Keratinocyte (primary cell): ENCODE data around the gene FCGR2B.

Experiments
- EZH2 ChIP-seq: IDR thresholded peaks from one replicate; pipeline ENCODE4 v1.6.1; 2012; ENCODE audit warnings: inconsistent platforms, mild to moderate bottlenecking, low read length, moderate library complexity
- TF ChIP-seq, protein P1 (sequence below), 3 experiments: IDR thresholded peaks in 1 of 3; conservative IDR thresholded peaks in 1 of 3; optimal IDR thresholded peaks in 1 of 3; 2 replicates in 2 of 3; 3 replicates in 1 of 3; pipeline versions ENCODE3 to v1.5.1; 2011; ENCODE audit warnings: low read length in 3 of 3, mild to moderate bottlenecking in 3 of 3, moderate library complexity in 2 of 3, control low read depth in 1 of 3, inconsistent platforms in 1 of 3; ENCODE audit not compliant: insufficient read depth in 2 of 3; ENCODE audit errors: extremely low read depth in 1 of 3

DNA sequence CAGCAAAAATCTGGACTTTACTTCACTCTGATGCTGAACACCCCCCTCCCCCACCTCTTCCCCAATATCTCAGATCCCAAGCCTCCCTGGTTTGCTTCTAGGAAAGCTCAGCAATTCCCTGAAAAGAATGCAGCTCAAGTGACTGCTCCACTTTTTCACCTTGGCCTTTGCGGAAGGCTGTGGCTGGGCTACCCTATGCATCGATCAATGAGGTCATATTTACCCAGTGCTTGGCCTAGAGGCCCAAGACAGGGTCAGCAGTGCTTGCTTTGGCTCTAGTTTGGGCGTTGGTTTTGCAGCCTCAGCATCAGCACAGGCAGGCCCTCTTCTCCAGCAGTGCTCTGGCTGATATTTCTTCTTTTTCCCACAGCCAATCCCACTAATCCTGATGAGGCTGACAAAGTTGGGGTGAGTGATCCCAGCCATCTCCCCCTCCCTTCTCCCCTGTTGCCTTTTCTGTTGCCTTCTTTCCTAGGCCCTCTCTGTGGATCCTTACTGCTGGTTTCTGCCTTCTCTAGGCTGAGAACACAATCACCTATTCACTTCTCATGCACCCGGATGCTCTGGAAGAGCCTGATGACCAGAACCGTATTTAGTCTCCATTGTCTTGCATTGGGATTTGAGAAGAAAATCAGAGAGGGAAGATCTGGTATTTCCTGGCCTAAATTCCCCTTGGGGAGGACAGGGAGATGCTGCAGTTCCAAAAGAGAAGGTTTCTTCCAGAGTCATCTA, 14.2 kb downstream of the FCGR2B start:
- TF ChIP-seq, protein P1, sequence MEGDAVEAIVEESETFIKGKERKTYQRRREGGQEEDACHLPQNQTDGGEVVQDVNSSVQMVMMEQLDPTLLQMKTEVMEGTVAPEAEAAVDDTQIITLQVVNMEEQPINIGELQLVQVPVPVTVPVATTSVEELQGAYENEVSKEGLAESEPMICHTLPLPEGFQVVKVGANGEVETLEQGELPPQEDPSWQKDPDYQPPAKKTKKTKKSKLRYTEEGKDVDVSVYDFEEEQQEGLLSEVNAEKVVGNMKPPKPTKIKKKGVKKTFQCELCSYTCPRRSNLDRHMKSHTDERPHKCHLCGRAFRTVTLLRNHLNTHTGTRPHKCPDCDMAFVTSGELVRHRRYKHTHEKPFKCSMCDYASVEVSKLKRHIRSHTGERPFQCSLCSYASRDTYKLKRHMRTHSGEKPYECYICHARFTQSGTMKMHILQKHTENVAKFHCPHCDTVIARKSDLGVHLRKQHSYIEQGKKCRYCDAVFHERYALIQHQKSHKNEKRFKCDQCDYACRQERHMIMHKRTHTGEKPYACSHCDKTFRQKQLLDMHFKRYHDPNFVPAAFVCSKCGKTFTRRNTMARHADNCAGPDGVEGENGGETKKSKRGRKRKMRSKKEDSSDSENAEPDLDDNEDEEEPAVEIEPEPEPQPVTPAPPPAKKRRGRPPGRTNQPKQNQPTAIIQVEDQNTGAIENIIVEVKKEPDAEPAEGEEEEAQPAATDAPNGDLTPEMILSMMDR (optimal IDR thresholded peaks at IDR 0.05 in 1 of 3, IDR thresholded peaks at IDR 0.05 in 1 of 3, conservative IDR thresholded peaks at IDR 0.05 in 1 of 3; ENCODE audit: extremely low read depth in 1 of 3, insufficient read depth in 2 of 3, low read length in 3 of 3): no peak
- TF ChIP-seq EZH2: no peak
